GM23248 (cell line): Measurements from ENCODE around the gene PRELP.

Experiments used
- EZH2 ChIP-seq: fragments of 200-600 bp; sonication (generic); IDR thresholded peaks from 2 replicates; pipeline ENCODE4 v1.6.1; 2018; ENCODE audit warnings: antibody characterized with exemption, mild to moderate bottlenecking; ENCODE audit not compliant: insufficient read depth, poor library complexity, severe bottlenecking
- EZH2phosphoT487 ChIP-seq: fragments of 200-600 bp; sonication (generic); IDR thresholded peaks from 2 replicates; pipeline ENCODE4 v1.6.1; 2018; ENCODE audit warnings: antibody characterized with exemption, moderate library complexity, mild to moderate bottlenecking, low read depth; ENCODE audit not compliant: insufficient read depth

DNA sequence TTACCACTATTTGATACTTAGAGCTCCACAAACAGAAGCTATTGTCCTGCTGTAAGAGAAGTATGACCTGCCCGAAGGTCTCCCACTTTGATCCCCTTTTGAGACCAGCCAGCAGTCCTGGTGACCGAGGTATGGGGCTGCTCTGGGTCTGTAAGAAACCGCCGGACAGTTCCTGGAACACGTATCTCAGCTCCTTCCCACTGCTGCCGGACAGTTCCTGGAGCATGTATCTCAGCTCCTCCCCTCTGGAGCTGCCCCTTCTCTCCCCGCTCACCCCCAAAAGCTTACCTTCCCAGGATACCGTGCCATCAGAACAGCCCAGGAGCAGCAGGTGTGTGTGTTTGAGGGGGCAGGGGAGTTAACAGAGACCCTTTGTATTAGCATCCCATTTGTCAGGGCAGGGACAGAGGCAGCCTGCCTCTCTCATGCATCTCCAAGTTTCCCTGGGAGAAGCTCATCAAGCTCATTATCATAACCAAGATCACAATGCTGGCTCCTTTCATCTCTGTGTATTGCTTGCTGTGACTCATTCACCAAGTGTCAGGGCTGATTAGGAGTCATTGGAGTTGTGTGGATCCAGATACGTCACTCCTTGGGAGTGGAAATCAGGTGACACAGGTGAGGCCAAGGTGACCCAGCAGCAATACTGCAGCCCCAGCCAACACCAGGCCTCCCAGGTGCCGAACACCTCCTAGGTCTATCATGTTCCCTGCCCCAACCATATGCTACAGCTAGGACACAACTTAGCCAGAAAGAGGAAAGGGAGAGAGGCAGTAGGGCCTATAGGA is 43.6 kb downstream of the PRELP start:
- TF ChIP-seq EZH2, result no peak
- no peak for TF ChIP-seq EZH2phosphoT487
